ENCODE data around the gene C12orf42. TPM values are rescaled to one million over a fixed set of nuclear protein-coding genes. Genes with fewer than 3 reads are reported as not detected.

Gene C12orf42
- total RNA-seq, 1 donor from 2014 or later, result not detected

DNA sequence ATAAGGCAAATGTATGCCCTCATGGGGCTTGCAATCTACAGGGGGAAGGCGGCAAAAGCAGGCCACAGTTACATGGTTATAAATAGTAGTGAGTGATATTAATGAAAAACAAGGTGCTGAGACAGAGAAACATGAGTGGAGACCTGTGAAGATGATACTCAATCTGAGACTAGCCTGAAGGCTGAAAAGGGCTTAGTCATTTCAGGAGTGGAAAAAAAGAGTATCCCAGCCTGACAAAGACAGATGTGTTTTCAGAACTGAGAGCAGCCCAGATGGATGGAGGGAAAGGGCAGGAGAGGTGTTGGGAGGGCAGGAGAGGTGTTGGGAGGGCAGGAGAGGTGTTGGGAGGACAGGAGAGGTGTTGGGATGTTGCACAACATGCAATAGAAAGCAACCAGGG lies 181.9 kb downstream of the C12orf42 start:
- intact Hi-C loops (cut with DNase I), result no loop called here
- TF ChIP-seq, protein P1, sequence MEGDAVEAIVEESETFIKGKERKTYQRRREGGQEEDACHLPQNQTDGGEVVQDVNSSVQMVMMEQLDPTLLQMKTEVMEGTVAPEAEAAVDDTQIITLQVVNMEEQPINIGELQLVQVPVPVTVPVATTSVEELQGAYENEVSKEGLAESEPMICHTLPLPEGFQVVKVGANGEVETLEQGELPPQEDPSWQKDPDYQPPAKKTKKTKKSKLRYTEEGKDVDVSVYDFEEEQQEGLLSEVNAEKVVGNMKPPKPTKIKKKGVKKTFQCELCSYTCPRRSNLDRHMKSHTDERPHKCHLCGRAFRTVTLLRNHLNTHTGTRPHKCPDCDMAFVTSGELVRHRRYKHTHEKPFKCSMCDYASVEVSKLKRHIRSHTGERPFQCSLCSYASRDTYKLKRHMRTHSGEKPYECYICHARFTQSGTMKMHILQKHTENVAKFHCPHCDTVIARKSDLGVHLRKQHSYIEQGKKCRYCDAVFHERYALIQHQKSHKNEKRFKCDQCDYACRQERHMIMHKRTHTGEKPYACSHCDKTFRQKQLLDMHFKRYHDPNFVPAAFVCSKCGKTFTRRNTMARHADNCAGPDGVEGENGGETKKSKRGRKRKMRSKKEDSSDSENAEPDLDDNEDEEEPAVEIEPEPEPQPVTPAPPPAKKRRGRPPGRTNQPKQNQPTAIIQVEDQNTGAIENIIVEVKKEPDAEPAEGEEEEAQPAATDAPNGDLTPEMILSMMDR (IDR thresholded peaks at IDR 0.05), result no peak

DNA sequence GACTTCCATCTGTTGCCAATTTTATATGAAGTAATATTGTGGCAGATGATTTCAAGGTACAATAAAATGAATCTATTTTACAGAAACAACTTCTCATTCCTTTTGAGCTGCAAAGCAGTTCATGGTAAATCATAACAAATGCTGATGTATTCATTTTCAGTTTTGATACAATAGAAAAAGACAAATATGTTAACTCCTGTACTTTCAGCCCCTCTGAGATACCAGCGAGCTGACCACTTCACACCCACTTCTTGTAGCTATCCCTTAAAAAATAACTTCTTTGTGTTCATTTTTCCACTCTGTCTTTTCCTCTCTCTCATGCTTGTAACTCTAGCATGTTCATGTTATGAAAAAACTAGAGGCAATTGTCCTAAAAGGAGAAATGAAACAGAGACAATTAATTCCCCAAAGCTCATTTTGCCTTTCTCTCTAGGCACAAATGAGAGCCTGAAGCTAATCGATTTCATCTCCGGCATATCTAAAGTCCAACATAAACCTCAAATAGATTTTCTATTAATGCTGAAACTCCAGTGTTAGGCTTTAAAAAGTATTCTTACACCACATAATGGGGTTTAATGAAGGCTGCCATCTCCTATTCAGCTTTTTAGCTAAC lies 182.9 kb downstream of the C12orf42 start:
- no peak overlapping the region for H3K27ac ChIP-seq
- TF ChIP-seq, protein P1 (IDR thresholded peaks at IDR 0.05), result no peak
- H3K4me1 ChIP-seq, result no peaks in the 10 kb centered on the region
- no peaks in the 10 kb centered on the region for H3K36me3 ChIP-seq
- H3K27me3 ChIP-seq, result no peaks in the 10 kb centered on the region
- DNase-seq (ENCODE audit: low spot score in 2 of 2), result no peak
- H3K4me3 ChIP-seq, result no peak overlapping the region
- intact Hi-C loops (cut with DNase I), result no loop called here
- no peaks in the 10 kb centered on the region for H3K9me3 ChIP-seq

More for the DNA sequence above, 181.9 kb downstream of the C12orf42 start:
- no peaks in the 10 kb centered on the region for H3K27me3 ChIP-seq
- no peaks in the 10 kb centered on the region for H3K4me1 ChIP-seq
- no peak overlapping the region for H3K4me3 ChIP-seq
- no peak overlapping the region for H3K27ac ChIP-seq
- no peaks in the 10 kb centered on the region for H3K36me3 ChIP-seq
- DNase-seq (ENCODE audit: low spot score in 2 of 2), result no peak
- H3K9me3 ChIP-seq, result no peaks in the 10 kb centered on the region

DNA sequence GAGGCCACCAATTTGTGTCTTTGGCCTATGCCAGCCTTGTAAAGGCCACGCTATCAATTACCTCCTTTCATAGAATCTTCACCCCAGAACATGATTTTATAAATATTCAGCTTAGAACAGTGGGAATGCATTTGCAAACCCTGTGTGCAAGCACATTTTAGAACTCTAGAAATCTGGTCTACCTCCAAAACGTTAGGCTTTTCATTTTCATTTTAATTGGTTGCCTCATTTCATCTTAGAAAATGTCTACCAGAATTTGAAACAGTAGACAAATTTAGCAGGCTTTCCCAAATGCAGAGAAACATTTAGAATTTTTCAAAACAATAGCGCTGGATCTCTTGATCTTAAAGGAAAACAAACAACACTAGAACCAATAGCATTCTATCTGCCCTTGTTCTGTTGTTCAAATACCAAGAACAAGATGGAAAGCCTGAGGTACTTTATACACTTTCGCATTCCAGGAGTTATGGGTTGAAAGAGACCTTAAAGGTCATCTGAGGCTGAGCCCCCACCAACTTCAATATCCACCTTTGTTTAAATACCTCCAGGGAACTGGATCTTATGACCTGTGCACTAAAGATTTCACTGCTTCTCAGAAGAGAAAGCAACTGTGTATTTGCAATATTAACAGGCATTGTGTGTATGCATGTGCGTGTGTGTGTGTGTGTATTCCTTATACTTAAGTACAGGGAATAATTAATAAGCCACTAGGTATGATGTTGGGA lies 185.1 kb downstream of the C12orf42 start:
- Histone ChIP-seq H3K4me3 (no peak overlapping the region), H3K4me1 (no peaks in the 10 kb centered on the region), H3K27ac (no peak overlapping the region), H3K27me3 (no peaks in the 10 kb centered on the region), H3K9me3 (no peaks in the 10 kb centered on the region), H3K36me3 (no peaks in the 10 kb centered on the region)
- intact Hi-C loops (cut with DNase I), result no loop called here
- TF ChIP-seq, protein P1 (IDR thresholded peaks at IDR 0.05), result no peak
- DNase-seq (ENCODE audit: low spot score in 2 of 2), result no peak

DNA sequence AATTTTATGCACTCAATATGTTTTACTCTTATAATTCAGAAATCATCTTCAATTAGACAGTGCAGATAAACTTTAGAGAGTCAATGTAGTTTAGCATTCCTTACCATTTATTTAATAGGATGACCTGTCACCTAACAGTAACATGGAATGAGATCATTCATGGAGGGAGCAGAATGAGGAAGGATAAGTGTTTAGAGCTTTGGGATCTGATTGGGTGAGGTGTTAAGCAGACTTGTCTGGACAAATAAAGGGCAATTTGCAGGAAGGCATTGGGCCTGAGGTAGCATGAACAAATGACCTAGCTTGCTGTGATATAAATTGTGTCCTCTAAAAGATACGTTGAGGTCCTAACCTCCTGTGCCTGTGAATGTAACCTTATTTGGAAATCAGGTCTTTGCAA lies 187.4 kb downstream of the C12orf42 start:
- no peaks in the 10 kb centered on the region for H3K4me1 ChIP-seq
- no peaks in the 10 kb centered on the region for H3K36me3 ChIP-seq
- no peak overlapping the region for H3K27ac ChIP-seq
- no peaks in the 10 kb centered on the region for H3K9me3 ChIP-seq
- TF ChIP-seq, protein P1 (IDR thresholded peaks at IDR 0.05), result no peak
- intact Hi-C loops (cut with DNase I), result no loop called here
- no peaks in the 10 kb centered on the region for H3K27me3 ChIP-seq
- H3K4me3 ChIP-seq, result no peak overlapping the region
- no peak for DNase-seq (ENCODE audit: low spot score in 2 of 2)

DNA sequence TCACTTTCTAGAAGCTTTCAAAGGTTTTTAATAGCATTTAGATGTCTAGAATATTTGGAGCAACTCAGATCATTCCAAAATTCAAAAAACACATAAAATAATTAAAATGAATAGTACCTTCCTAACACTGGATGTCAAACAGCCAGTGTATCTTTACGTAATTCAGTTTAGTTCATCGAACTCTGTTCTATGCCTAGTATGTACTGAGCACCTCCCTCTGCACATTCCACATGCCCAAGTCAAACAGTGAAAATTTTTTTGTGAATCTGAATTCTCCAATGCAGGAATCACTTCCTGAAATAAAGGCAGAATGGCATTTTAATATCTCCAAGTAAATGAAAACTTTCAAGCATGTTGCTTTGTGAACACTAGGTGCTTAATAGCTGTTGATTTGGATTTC lies 192.3 kb downstream of the C12orf42 start:
- Histone ChIP-seq H3K36me3 (no peaks in the 10 kb centered on the region), H3K4me3 (no peak overlapping the region), H3K27me3 (no peaks in the 10 kb centered on the region), H3K27ac (no peak overlapping the region), H3K4me1 (no peaks in the 10 kb centered on the region), H3K9me3 (no peaks in the 10 kb centered on the region)
- TF ChIP-seq, protein P1 (IDR thresholded peaks at IDR 0.05), result no peak
- no peak for DNase-seq (ENCODE audit: low spot score in 2 of 2)
- intact Hi-C loops (cut with DNase I), result no loop called here
